Loucy (cell line): ENCODE measurements around the gene CDCA4.

Experiments
- CTCF ChIP-seq: fragments of 200-600 bp; sonication (generic); conservative IDR thresholded peaks from 2 replicates; pipeline ENCODE4 v1.5.1; 2014; ENCODE audit warnings: mild to moderate bottlenecking, antibody characterized with exemption, low read length
- EZH2phosphoT487 ChIP-seq: fragments of 200-600 bp; IDR thresholded peaks from 2 replicates; pipeline ENCODE4 v1.6.1; 2018; ENCODE audit warnings: antibody characterized with exemption, mild to moderate bottlenecking, moderate library complexity, borderline replicate concordance

- TF ChIP-seq CTCF (no peak), EZH2phosphoT487 (no peak)
Measured at GRCh38 chr14:104984056-104984894, 36.6 kb downstream of the CDCA4 start.
